OCI-M2 (cell line): ENCODE measurements around the gene KRTDAP.

Experiments
- DNase-seq: peaks from one replicate; lab custom pipeline; 2025; ENCODE audit not compliant: unreplicated experiment; lab: John Stamatoyannopoulos, UW

Gene KRTDAP

GRCh38 chr19:35490364-35490763, at the start of gene KRTDAP:
Gene KRTDAP (minus strand): TSS chr19:35490464. CDS start chr19:35490442, 22 bp downstream.
- DNase-seq = no peak

- no peak for DNase-seq
Measured at GRCh38 chr19:35539850-35540249, 49.6 kb upstream of the KRTDAP start.

- DNase-seq = no peak
Measured at GRCh38 chr19:35539314-35539713, 49.0 kb upstream of the KRTDAP start.

- no peak for DNase-seq
Measured at GRCh38 chr19:35534803-35535480, 44.7 kb upstream of the KRTDAP start.

- DNase-seq = no peak
Measured at GRCh38 chr19:35533822-35534392, 43.6 kb upstream of the KRTDAP start.

- no peak for DNase-seq
Measured at GRCh38 chr19:35533201-35533821, 43.0 kb upstream of the KRTDAP start, which contains the start of gene GAPDHS. Gene GAPDHS (plus strand): TSS chr19:35533456. CDS start chr19:35533528, 72 bp downstream.

GRCh38 chr19:35531291-35531690, 41.0 kb upstream of the KRTDAP start:
- DNase-seq = no peak

GRCh38 chr19:35529241-35530218, 39.3 kb upstream of the KRTDAP start:
- DNase-seq = no peak

GRCh38 chr19:35528218-35529038, 38.2 kb upstream of the KRTDAP start, which contains the start of gene SBSN:
Gene SBSN (minus strand): TSS chr19:35528311. CDS start chr19:35528281, 30 bp downstream.
- no peak for DNase-seq

GRCh38 chr19:35525873-35526272, 35.6 kb upstream of the KRTDAP start:
- no peak for DNase-seq

GRCh38 chr19:35524181-35524837, 34.0 kb upstream of the KRTDAP start:
- no peak for DNase-seq

GRCh38 chr19:35522745-35523327, 32.6 kb upstream of the KRTDAP start:
- DNase-seq = no peak

- no peak for DNase-seq
Measured at GRCh38 chr19:35521124-35521743, 31.0 kb upstream of the KRTDAP start.

- DNase-seq = no peak
Measured at GRCh38 chr19:35519291-35519690, 29.0 kb upstream of the KRTDAP start.

- DNase-seq = no peak
Measured at GRCh38 chr19:35518313-35518712, 28.0 kb upstream of the KRTDAP start.

- no peak for DNase-seq
Measured at GRCh38 chr19:35517342-35517741, 27.1 kb upstream of the KRTDAP start.

- no peak for DNase-seq
Measured at GRCh38 chr19:35516310-35516709, 26.0 kb upstream of the KRTDAP start.

- DNase-seq = no peak
Measured at GRCh38 chr19:35514282-35514809, 24.1 kb upstream of the KRTDAP start.
